ENCODE measurements around the gene DUSP16.

DUSP16 gene

DNA sequence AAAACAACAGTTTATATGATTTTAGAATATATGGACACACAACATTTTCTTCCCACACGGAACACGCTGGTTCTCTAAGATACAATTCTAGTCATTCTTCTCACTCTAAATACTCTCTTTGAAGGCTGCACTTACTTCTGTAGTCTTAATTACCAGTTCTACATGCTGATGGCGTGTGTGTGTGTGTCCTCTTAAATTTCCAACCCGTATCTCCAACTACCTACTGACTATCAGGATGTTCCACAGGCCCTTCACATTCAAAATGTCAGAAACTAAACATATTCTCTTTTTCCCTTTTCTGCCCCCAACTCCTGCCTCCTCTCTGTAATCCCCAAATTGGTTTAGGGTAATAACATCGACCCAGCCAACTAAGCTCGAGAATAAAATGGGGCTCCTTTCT is 75.2 kb downstream of the DUSP16 start:
- no peak overlapping the region for H3K9ac ChIP-seq
- no peaks in the 10 kb centered on the region for H3K27me3 ChIP-seq (ENCODE audit: insufficient read depth, low read depth)
- TF ChIP-seq, protein P1, sequence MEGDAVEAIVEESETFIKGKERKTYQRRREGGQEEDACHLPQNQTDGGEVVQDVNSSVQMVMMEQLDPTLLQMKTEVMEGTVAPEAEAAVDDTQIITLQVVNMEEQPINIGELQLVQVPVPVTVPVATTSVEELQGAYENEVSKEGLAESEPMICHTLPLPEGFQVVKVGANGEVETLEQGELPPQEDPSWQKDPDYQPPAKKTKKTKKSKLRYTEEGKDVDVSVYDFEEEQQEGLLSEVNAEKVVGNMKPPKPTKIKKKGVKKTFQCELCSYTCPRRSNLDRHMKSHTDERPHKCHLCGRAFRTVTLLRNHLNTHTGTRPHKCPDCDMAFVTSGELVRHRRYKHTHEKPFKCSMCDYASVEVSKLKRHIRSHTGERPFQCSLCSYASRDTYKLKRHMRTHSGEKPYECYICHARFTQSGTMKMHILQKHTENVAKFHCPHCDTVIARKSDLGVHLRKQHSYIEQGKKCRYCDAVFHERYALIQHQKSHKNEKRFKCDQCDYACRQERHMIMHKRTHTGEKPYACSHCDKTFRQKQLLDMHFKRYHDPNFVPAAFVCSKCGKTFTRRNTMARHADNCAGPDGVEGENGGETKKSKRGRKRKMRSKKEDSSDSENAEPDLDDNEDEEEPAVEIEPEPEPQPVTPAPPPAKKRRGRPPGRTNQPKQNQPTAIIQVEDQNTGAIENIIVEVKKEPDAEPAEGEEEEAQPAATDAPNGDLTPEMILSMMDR (conservative IDR thresholded peaks at IDR 0.05; ENCODE audit: low read depth, low read length), result no peak
- H4K20me1 ChIP-seq (ENCODE audit: insufficient read depth), result no peaks in the 10 kb centered on the region
- H3K36me3 ChIP-seq (ENCODE audit: insufficient read depth), result no peaks in the 10 kb centered on the region; the same call in 1 of the 2 replicates
- no peaks in the 10 kb centered on the region for H3K4me1 ChIP-seq (ENCODE audit: low read depth, poor library complexity, severe bottlenecking)
- H3K79me2 ChIP-seq (ENCODE audit: insufficient read depth, low read depth), result no peaks in the 10 kb centered on the region; the same call in 1 of the 2 replicates
- H2AFZ ChIP-seq (ENCODE audit: low read depth), result no peak overlapping the region
- H3K4me2 ChIP-seq, result no peak overlapping the region
- no peak overlapping the region for H3K4me3 ChIP-seq (IDR thresholded peaks at IDR 0.05; ENCODE audit: insufficient read depth, low read depth, low read length)
- H3K27ac ChIP-seq, result no peak overlapping the region

DNA sequence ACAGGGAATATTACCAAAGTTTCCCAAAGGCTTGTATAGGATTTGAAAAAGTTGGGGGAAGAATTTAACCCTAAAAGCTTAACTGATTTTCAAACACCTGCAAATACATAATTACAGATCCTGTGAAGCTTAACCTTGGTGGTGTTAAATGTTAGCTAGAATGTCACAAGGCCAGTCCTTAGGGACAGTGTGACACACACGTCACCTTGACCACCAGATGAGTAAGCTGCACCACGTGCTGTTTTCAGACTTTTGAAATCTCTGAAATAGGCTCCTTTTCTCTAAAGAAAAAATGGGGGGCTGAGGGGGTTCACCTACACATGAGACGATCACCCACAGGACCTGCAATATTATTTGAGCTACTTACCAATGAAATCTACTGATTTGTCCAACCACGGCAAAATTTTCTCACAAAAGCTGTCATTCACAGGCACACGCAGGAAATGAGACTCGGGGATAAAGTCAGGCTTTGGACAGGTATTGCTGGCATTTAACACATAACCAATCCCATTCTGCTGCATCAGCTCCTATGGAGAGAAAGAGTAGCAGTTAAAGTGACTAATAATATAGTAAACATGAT is 75.9 kb downstream of the DUSP16 start:
- Histone ChIP-seq H3K4me1 (ENCODE audit: low read depth, poor library complexity, severe bottlenecking) (no peaks in the 10 kb centered on the region), H3K27ac (no peak overlapping the region), H3K79me2 (ENCODE audit: insufficient read depth, low read depth) (no peaks in the 10 kb centered on the region; the same call in 1 of the 2 replicates), H3K27me3 (ENCODE audit: insufficient read depth, low read depth) (no peaks in the 10 kb centered on the region), H3K4me3 (IDR thresholded peaks at IDR 0.05; ENCODE audit: insufficient read depth, low read depth, low read length) (no peak overlapping the region), H3K36me3 (ENCODE audit: insufficient read depth) (no peaks in the 10 kb centered on the region; the same call in 1 of the 2 replicates), H3K9ac (no peak overlapping the region), H3K4me2 (no peak overlapping the region), H4K20me1 (ENCODE audit: insufficient read depth) (no peaks in the 10 kb centered on the region), H2AFZ (ENCODE audit: low read depth) (no peak overlapping the region)
- TF ChIP-seq, protein P1 (conservative IDR thresholded peaks at IDR 0.05; ENCODE audit: low read depth, low read length), result no peak

DNA sequence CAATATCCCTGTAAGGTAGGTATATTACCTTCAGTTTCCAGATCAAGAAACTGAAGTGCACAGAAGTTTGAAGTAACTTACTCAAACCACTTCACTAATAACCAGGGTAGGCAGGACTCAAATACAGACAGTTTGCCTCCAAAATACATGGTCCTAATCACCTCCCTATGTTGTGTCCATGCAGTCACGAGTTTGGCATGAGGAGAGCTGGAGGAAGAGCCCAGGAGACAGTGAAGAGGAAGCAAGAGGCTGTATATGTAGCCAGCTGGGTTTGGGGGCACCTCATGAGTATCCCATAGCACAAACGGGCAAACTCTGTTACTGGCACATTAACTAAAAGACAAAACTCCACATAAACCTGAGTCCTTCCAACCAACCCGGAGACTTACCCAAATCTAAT is 79.2 kb downstream of the DUSP16 start:
- TF ChIP-seq, protein P1 (conservative IDR thresholded peaks at IDR 0.05; ENCODE audit: low read depth, low read length), result no peak
- Histone ChIP-seq H3K9ac (no peak overlapping the region), H3K36me3 (ENCODE audit: insufficient read depth) (no peaks in the 10 kb centered on the region; the same call in 1 of the 2 replicates), H3K27me3 (ENCODE audit: insufficient read depth, low read depth) (no peaks in the 10 kb centered on the region), H3K27ac (no peak overlapping the region), H3K4me1 (ENCODE audit: low read depth, poor library complexity, severe bottlenecking) (no peaks in the 10 kb centered on the region), H3K79me2 (ENCODE audit: insufficient read depth, low read depth) (no peaks in the 10 kb centered on the region), H3K4me3 (IDR thresholded peaks at IDR 0.05; ENCODE audit: insufficient read depth, low read depth, low read length) (no peak overlapping the region), H2AFZ (ENCODE audit: low read depth) (no peak overlapping the region), H4K20me1 (ENCODE audit: insufficient read depth) (no peaks in the 10 kb centered on the region), H3K4me2 (no peak overlapping the region)

DNA sequence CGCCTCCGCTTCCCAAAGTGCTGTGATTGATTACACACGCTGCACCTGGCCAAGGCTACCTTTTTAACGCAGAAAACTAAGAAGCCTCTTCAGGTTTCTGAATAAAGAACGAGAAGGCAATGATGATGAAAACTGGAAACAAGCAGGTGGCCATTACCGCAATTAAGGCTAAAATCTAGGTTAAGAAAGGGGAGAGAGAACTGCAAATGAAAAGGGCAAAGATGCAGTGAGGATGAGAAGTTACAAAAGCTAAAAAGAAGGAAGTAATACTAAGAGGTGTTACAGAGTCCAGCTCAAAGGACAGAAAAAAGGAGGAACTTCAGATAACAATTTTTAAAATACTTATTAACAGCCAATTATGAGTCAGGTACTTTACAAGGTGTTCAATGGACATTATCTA is 79.7 kb downstream of the DUSP16 start:
- Histone ChIP-seq H3K27me3 (ENCODE audit: insufficient read depth, low read depth) (no peaks in the 10 kb centered on the region), H4K20me1 (ENCODE audit: insufficient read depth) (no peaks in the 10 kb centered on the region), H3K79me2 (ENCODE audit: insufficient read depth, low read depth) (no peaks in the 10 kb centered on the region), H3K4me1 (ENCODE audit: low read depth, poor library complexity, severe bottlenecking) (no peaks in the 10 kb centered on the region), H3K36me3 (ENCODE audit: insufficient read depth) (no peaks in the 10 kb centered on the region; the same call in 1 of the 2 replicates), H3K9ac (no peak overlapping the region), H3K4me2 (no peak overlapping the region), H2AFZ (ENCODE audit: low read depth) (no peak overlapping the region), H3K4me3 (IDR thresholded peaks at IDR 0.05; ENCODE audit: insufficient read depth, low read depth, low read length) (no peak overlapping the region), H3K27ac (no peak overlapping the region)
- TF ChIP-seq, protein P1 (conservative IDR thresholded peaks at IDR 0.05; ENCODE audit: low read depth, low read length), result no peak
